ENCODE results near the gene SNX10. TPM values are rescaled to one million over a fixed set of nuclear protein-coding genes. Genes with fewer than 3 reads are reported as not detected.
A peak's percentile ranks its signal among the peaks of the same experiment; 100 is the strongest.
"Not testable (repeated sequence)": the region's sequence is repeated elsewhere in the genome, so short reads cannot be mapped to it uniquely, and the experiment has no call there.

SNX10 gene
- total and polyA plus RNA-seq, 11 donors: 0.36 to 22.1 (median 1.1) TPM

DNA sequence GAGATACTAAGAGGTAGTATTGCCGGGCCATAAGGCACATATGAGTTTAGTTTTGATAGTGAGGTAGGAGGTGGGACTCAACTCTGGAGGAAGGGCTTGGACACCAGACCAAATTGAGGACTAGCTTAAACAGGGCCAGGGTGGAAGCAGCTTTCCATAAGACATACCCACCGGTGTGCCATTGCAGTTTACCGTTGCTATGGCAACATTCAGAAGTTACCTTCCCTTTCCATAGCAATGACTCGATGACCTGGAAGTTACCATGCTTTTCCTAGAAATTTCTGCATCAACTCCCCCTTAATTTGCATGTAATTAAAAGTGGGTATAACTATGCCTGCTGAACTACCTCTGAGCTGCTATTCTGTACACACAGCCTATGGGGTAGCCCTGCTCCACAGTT lies 10.9 kb upstream of the SNX10 start:
- DNase-seq (no peak), ATAC-seq (no peak)
- intact Hi-C loops (cut with DNase I): no loop called here
- Histone ChIP-seq H3K4me3 (no peak overlapping the region), H3K27me3 (no peaks in the 10 kb centered on the region), H3K4me1 (peaks cover 0 to 5% (median 0%) of the 10 kb centered on the region in 12 donors), H3K36me3 (no peaks in the 10 kb centered on the region), H3K27ac (no peak overlapping the region), H3K9me3 (no peaks in the 10 kb centered on the region)
- 69 to 81% (median 73%) methylated on average over 4 of the region's 4 CpGs for WGBS, 4 donors
- TF ChIP-seq CTCF (IDR thresholded peaks at IDR 0.05): no peak
- TF ChIP-seq POLR2A (IDR thresholded peaks at IDR 0.05): no peak

DNA sequence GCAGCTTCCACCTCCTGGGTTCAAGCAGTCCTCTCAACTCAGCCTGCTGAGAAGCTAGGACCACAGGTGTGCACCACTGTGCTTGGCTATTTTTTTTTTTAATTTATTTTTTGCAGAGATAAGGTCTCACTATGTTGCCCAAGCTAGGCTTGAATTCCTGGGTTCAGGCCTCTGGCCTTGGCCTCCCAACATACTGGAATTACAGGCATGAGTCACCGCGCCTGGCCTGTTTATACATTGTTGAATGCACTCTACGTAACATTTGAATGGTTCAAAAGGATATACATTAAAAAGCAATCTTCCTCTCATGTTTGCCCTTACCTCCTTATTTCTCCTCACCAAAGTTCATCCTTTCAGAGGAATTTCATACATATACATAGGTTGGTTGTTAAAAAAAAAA lies 7.2 kb upstream of the SNX10 start:
- Histone ChIP-seq H3K9me3 (no peaks in the 10 kb centered on the region), H3K27me3 (no peaks in the 10 kb centered on the region), H3K4me3 (no peak overlapping the region), H3K4me1 (no peaks in the 10 kb centered on the region), H3K27ac (no peak overlapping the region), H3K36me3 (no peaks in the 10 kb centered on the region)
- no peak for ATAC-seq
- TF ChIP-seq CTCF (IDR thresholded peaks at IDR 0.05): no peak
- TF ChIP-seq POLR2A (IDR thresholded peaks at IDR 0.05): no peak
- no peak for DNase-seq
- intact Hi-C loops (cut with DNase I): no loop called here
- WGBS, 4 donors: 96 to 98% (median 97%) methylated on average over 3 of the region's 3 CpGs

GRCh38 chr7:26284995-26285632 lies 6.5 kb upstream of the SNX10 start:
- intact Hi-C loops (cut with DNase I): no loop called here
- DNase-seq: no peak
- Histone ChIP-seq H3K27me3 (no peaks in the 10 kb centered on the region), H3K4me1 (no peaks in the 10 kb centered on the region), H3K36me3 (no peaks in the 10 kb centered on the region), H3K4me3 (no peak overlapping the region), H3K9me3 (no peaks in the 10 kb centered on the region), H3K27ac (no peak overlapping the region)
- no peak for ATAC-seq
- WGBS, 4 donors: 74 to 82% (median 79%) methylated on average over 5 of the region's 5 CpGs
- no peak for TF ChIP-seq POLR2A (IDR thresholded peaks at IDR 0.05)
- TF ChIP-seq CTCF (IDR thresholded peaks at IDR 0.05): no peak

- 78 to 91% (median 85%) methylated on average over 2 of the region's 2 CpGs for WGBS, 4 donors
- Histone ChIP-seq H3K4me1 (peaks cover 0 to under 1% (median 0%) of the 10 kb centered on the region in 12 donors), H3K36me3 (no peaks in the 10 kb centered on the region), H3K4me3 (no peak overlapping the region), H3K27me3 (no peaks in the 10 kb centered on the region), H3K9me3 (no peaks in the 10 kb centered on the region), H3K27ac (no peak overlapping the region)
- ATAC-seq (no peak), DNase-seq (no peak)
- intact Hi-C loops (cut with DNase I): no loop called here
- TF ChIP-seq POLR2A (IDR thresholded peaks at IDR 0.05): no peak
- no peak for TF ChIP-seq CTCF (IDR thresholded peaks at IDR 0.05)
These were observed 5.5 kb upstream of the SNX10 start for GRCh38 chr7:26286157-26286556.

GRCh38 chr7:26288126-26288525 lies 3.5 kb upstream of the SNX10 start:
- H3K9me3 ChIP-seq; ATAC-seq; H3K27ac ChIP-seq; intact Hi-C loops (cut with DNase I); H3K36me3 ChIP-seq; H3K4me3 ChIP-seq: not testable (repeated sequence)
- 72 to 79% (median 78%) methylated on average over 5 of the region's 5 CpGs for WGBS, 4 donors
- Histone ChIP-seq H3K4me1 (peaks cover 0 to 17% (median 4%) of the 10 kb centered on the region in 12 donors), H3K27me3 (peaks cover 0 to 11% (median 0%) of the 10 kb centered on the region in 9 donors)
- DNase-seq: peak in 1 of 5 donors; percentile 34
